Measurements from ENCODE around the gene PARD3B.

PARD3B gene

DNA sequence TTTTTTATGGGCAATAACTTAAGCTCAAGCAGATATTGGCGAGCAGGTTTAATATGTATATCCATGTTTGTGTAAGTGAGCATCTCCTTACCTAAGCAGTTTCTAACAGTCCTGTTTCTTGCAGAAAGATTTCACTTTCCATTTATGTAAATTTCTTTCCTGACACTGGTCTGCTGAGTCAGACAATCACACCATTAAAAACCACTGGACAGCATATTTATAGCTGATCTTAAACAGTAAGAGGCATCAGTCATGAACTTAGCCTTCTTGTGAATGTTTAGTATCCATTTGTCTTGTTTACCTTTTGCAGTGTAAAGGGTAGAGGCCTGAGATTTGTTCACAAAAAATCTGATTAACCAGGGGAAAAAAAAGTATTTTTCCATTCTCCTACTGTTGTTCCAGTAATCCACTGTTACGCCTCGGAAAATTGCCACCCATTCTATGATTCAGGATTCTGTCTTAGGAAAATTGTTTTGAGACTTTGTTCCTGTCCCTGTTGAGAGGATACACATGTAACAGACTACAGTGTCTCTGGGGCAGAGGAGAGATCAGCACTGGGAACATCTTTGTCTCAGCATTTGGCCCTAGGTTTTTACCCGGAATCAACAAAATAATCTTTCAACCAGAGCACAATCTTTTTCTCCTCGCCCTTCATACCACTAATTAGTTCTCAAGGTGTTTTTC is 616.0 kb downstream of the PARD3B start:
- H3K4me3 ChIP-seq (ENCODE audit: low read depth, low read length) = no peak overlapping the region
- TF ChIP-seq, protein P1, sequence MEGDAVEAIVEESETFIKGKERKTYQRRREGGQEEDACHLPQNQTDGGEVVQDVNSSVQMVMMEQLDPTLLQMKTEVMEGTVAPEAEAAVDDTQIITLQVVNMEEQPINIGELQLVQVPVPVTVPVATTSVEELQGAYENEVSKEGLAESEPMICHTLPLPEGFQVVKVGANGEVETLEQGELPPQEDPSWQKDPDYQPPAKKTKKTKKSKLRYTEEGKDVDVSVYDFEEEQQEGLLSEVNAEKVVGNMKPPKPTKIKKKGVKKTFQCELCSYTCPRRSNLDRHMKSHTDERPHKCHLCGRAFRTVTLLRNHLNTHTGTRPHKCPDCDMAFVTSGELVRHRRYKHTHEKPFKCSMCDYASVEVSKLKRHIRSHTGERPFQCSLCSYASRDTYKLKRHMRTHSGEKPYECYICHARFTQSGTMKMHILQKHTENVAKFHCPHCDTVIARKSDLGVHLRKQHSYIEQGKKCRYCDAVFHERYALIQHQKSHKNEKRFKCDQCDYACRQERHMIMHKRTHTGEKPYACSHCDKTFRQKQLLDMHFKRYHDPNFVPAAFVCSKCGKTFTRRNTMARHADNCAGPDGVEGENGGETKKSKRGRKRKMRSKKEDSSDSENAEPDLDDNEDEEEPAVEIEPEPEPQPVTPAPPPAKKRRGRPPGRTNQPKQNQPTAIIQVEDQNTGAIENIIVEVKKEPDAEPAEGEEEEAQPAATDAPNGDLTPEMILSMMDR (IDR thresholded peaks at IDR 0.05; ENCODE audit: insufficient read depth, low read depth, low read length, missing control alignments) = no peak
- DNase-seq (ENCODE audit: low read depth) = no peak

DNA sequence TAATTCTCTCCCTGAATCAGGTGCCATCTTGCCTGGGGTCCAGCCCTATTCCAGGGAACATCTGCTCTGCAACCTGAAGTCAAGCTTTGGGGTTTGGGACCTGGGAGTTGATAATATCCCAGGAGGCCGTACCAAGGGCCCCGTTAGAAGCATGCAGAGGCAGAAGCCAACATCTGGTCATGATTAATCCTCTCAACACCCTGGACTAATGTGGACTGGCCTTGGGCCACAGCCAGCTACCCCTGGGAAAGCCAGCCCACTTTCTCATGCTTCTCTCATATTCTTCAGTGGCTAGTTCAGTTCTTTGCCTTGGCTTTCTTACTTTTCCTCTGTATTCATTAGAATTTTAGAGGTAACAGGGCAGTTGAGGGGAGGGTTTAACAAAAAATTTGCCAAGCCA is 621.5 kb downstream of the PARD3B start:
- TF ChIP-seq, protein P1 (IDR thresholded peaks at IDR 0.05; ENCODE audit: insufficient read depth, low read depth, low read length, missing control alignments) = no peak

DNA sequence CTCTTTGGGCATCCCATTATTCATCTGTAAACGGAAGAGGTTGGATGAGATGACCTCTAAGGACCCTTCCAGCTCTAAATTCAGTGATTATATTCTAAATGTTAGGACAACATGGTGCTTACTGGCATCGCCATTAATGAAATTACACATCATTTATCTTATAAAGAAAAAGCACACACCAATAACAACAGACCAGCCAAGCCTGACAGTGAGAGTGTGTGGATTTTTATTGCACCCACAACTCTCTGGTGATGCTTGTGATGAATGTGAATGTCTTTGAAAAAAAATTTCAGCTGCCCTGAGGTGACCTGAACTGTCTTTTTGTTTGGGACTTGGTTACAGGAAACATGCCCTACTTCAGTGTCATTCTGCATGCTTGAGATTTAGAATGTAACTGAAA is 623.7 kb downstream of the PARD3B start:
- TF ChIP-seq, protein P1 (IDR thresholded peaks at IDR 0.05; ENCODE audit: insufficient read depth, low read depth, low read length, missing control alignments) = no peak
- DNase-seq (ENCODE audit: low read depth) = no peak
- no peak overlapping the region for H3K4me3 ChIP-seq (ENCODE audit: low read depth, low read length)

More for the DNA sequence above, 621.5 kb downstream of the PARD3B start:
- H3K4me3 ChIP-seq (ENCODE audit: low read depth, low read length) = no peak overlapping the region
- DNase-seq (ENCODE audit: low read depth) = no peak

DNA sequence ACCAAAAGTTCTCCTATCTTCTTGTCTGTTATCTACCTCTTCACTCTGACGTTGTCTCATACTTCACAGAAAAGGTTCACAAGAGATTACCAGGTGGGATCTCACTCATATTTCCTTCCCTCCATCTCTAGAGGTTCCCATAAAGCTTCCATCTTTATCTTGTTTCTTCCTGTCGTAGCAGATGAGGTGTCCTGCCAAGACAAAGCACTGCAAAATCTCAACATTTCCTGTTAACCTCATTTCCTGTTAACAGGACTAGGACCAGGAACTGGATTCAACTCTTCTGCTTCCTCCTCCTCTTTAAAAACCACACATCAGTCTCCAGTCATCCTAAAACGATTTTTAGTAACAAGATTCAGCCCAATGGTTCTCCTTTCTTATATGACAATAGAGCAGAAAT is 624.2 kb downstream of the PARD3B start:
- no peak overlapping the region for H3K4me3 ChIP-seq (ENCODE audit: low read depth, low read length)
- TF ChIP-seq, protein P1 (IDR thresholded peaks at IDR 0.05; ENCODE audit: insufficient read depth, low read depth, low read length, missing control alignments) = no peak

DNA sequence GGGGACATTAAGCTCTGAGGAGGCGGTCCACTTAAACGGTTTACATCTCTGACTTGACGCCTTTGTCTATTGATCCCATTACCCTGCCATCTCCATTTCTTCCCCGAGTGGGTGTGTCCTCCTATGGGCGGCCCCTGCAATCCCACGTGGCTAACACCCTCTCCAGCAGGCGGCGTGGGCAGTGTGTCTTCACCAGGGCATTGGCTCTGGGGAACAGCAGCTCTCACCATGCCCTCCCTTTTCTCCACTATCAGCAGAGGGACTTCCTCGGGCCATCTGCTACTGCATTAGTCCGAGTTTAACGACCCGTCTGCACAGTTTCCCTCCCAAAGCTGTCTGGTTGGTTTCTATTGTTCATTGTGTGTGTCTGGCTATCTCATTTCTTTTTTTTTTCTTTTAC is 625.1 kb downstream of the PARD3B start:
- TF ChIP-seq, protein P1 (IDR thresholded peaks at IDR 0.05; ENCODE audit: insufficient read depth, low read depth, low read length, missing control alignments) = no peak
- H3K4me3 ChIP-seq (ENCODE audit: low read depth, low read length) = no peak overlapping the region
- no peak for DNase-seq (ENCODE audit: low read depth)

More for the DNA sequence above, 624.2 kb downstream of the PARD3B start:
- DNase-seq (ENCODE audit: low read depth) = no peak

DNA sequence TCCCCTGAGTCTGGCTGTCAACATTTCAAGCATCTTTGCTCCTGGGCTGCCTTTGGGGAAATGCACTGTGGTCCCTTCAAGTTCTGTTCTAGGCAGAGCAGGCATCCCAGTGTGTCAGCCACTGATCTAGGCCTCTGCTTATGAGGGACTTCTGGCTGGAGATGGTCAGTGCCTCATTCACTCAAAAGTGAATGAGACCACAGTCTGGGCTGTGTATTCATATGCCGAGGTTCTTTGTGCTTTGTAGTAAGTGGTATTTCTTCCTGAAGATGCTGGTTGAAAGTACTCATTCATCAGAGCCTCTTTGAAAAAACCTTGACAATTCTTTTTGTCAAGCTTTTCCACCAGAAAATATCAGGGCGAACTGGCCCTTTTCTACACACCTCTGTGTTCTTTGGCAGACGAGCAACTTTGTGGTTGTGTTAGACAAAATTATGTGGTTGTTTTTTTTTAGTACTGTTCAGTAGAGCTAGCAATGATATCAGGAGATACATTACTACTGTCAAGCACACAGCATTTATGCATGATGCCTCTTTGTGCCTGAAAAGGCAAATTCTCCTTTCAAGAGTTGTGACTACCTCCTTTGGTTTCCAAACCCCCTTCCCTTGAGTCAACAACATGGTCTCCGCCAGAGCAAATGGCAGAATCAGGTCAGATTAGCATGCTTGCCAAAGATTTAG is 626.1 kb downstream of the PARD3B start:
- no peak for DNase-seq (ENCODE audit: low read depth)

More for the DNA sequence above, 626.1 kb downstream of the PARD3B start:
- TF ChIP-seq, protein P1 (IDR thresholded peaks at IDR 0.05; ENCODE audit: insufficient read depth, low read depth, low read length, missing control alignments) = no peak
- no peak overlapping the region for H3K4me3 ChIP-seq (ENCODE audit: low read depth, low read length)

Measured in GM12865 (cell line).